Epidermal melanocyte (primary cell): ENCODE measurements around the gene BIRC3.
"Not testable (repeated sequence)": the region's sequence is repeated elsewhere in the genome, so short reads cannot be mapped to it uniquely, and the experiment has no call there.

Source experiments
- DNase-seq: peaks from one replicate; pipeline ENCODE4 v3.0.0; 2011; ENCODE audit warnings: low spot score; ENCODE audit not compliant: insufficient read length

The BIRC3 gene

GRCh38 chr11:102295045-102295444 is 22.2 kb upstream of the BIRC3 start:
- DNase-seq: no peak

- not testable (repeated sequence) for DNase-seq
Observed at GRCh38 chr11:102296757-102297156, 20.5 kb upstream of the BIRC3 start.

GRCh38 chr11:102300837-102301236 is 16.4 kb upstream of the BIRC3 start:
- not testable (repeated sequence) for DNase-seq

DNA sequence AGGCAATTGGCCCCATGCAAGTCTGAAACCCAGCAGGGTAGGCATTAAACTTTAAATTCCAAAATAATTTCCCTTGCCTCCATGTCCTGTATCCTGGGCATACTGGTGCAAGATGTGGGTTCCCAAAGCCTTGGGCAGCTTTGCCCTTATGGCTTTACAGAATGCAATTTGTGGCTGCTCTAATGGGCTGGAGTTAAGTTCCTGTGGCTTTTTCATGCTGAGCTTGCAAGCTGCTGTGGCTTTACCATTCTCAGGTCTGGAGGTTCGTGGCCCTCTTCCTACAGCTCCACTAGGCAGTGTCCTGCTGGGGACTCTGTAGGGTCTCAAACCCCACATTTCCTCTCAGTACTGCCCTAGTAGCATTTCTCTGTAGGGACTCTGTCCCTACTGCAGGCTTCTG is 15.0 kb upstream of the BIRC3 start:
- no peak for DNase-seq

- no peak for DNase-seq
Observed at GRCh38 chr11:102304686-102305085, 12.6 kb upstream of the BIRC3 start.

- no peak for DNase-seq
Observed at GRCh38 chr11:102305352-102306047, 11.8 kb upstream of the BIRC3 start.

DNA sequence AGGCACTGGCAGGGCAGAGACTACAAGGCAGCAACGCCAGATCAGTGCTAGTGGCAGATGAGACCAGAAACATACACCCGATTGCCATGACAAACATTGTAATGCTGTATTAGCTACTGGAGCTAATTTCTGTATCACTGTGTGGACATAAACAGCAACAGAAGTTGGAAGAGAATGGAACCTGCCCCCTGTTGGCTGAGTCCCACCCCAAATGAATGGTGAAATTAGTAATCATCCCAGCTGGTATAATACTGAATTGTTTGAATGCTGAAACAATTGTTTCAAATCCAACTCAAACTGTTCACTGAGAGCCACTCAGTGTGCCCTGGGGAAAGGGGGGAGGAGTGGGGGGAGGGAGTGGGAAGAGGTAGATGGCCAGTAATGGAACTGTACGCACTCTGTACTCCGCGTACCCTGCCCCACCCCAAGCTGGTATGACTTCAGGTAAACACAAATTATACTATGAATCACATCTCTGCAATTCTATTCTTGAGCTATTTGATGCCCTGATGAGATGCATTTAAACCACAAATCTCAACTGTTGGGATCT is 11.2 kb upstream of the BIRC3 start:
- no peak for DNase-seq

- no peak for DNase-seq
Observed at GRCh38 chr11:102306817-102307726, 10.2 kb upstream of the BIRC3 start.

DNA sequence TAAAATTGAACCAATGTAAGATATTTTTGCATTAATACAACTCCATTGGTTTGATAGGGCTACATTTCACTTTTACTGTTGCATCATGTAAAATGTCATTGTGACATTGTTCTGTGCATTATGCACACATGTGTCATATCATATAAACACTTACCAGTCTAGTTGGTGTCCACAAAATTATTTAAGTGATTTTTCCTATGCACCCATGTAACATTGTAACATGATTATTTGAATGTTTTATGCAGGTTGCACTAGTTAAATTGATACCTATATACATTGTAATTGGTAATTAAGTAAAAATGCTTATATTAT is 9.6 kb upstream of the BIRC3 start:
- DNase-seq: no peak

DNA sequence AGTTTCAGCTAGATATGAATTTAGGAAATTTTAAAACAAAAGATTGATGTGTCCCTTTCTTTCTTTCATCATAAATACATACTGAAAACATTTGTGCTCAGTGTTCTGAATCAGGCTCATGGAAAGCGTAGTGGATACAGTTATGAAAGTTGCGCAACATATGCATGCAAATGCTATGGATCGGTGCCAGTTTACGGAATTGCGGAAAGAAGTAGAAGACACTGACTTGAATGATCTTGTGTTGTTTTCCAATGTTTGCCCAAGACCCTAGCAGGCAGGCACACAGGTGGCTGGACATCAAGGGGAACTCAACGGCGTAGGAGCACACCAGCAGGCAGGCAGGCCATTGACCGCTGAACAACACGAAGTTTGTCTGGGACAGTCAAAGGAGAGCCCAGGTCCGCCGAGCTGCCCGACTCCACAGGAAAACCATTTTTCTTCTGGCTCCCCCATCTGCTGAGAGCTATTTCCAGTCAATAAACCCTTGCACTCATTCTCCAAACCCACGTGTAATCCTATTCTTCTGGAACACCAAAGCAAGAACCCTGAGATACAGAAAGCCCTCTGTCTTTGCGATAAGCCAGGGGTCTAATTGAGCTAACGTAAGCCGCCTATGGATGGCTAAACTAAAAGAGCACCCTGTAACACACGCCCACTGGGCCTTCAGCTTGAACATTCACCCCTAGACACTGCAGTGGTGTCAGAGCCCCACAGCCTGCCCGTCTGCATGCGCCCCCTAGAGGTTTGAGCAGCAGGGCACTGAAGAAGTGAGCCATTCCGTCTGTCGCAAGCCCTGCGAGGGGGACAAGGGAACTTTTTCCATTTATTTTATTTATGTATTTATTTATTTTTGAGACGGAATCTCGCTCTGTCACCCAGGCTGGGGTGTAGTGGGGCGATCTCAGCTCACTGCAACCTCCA is 7.4 kb upstream of the BIRC3 start:
- DNase-seq: no peak

GRCh38 chr11:102312667-102313066 is 4.6 kb upstream of the BIRC3 start:
- DNase-seq: peak; percentile 62

GRCh38 chr11:102313238-102313940 is 3.9 kb upstream of the BIRC3 start:
- DNase-seq: no peak

DNA sequence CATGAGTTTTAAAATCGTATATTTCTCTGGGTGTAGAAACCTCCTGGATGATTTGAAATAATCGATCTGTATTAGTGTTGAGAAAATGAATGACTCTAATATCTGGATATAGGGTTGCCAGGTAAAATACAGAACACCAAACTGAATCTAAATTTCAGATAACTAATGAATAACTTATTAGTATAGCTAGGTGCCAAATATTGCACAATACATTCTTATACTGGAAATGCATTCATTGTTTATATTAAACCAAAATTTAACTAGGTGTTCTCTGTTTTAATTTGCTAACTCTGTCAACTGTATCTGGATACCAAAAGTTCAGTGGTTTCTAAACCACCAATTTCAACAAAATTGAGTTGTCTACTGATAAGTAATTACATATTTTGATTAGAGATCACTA is 2.5 kb upstream of the BIRC3 start:
- DNase-seq: no peak

- no peak for DNase-seq
Observed at GRCh38 chr11:102316346-102316904, 859 bp upstream of the BIRC3 start.

GRCh38 chr11:102317768-102318103 is 452 bp downstream of the BIRC3 start:
- DNase-seq: no peak

DNA sequence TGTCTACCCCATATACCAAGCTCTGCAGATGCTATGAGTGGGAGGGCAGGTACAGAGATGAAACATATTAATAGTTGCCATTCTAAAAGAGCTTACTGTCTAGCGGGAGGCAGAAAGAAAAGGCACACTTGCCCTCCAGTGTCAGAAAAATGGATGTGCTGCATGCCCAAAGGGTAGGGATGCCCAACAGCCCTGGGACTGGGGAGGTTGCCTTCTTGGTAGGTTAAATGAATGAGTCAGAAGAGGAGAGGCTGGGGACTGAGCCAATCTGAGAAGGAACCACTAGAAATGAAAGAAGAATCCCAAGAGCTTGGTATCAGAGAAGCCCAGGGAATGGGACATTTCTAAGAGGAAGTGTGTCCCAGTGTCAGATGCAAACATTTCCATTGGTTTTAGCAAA is 1.2 kb downstream of the BIRC3 start:
- DNase-seq: no peak

GRCh38 chr11:102319544-102319943 is 2.3 kb downstream of the BIRC3 start:
- no peak for DNase-seq

DNA sequence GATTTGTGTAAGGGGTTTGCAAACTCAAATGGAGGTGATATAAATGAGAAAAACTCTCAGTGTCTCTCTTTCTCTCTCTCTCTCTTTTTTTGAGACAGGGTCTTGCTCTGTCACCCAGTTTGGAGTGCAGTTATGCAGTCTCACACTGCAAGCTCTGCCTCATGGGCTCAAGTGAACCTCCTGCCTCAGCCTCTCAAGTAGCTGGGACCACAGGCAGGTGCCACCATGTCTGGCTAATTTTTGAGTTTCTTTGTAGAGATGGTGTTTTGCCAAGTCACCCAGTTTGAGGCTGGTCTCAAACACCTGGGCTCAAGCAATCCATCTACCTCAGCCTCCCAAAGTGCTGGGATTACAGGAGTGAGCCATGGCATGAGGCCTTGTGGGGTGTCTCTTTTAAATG is 2.9 kb downstream of the BIRC3 start:
- DNase-seq: no peak

DNA sequence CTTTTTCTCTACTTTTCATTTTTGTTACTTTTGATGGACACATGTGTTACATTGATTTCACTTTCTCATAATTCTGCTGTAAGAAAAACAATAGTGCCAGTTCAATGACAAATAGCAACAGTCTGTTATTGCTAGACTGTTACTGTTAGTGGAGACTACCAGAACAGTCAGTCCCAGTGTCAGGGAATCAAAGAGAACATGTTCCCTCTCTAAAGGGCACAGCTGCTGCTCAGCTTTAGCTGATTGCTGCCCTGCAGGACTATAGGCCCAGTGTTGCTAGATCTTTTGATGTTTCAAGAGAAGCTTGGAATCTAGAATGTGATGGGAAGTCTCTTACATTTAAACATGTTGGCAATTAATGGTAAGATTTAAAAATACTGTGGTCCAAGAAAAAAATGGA is 3.4 kb downstream of the BIRC3 start:
- DNase-seq: no peak

DNA sequence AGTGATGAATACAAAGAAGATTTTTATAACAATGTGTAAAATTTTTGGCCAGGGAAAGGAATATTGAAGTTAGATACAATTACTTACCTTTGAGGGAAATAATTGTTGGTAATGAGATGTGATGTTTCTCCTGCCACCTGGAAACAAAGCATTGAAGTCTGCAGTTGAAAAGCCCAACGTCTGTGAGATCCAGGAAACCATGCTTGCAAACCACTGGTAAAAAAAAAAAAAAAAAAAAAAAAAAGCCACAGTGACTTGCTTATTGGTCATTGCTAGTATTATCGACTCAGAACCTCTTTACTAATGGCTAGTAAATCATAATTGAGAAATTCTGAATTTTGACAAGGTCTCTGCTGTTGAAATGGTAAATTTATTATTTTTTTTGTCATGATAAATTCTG is 5.3 kb downstream of the BIRC3 start:
- no peak for DNase-seq
